Measurements from ENCODE around the gene NRXN2.

GRCh38 chr11:64760759-64761420 is 37.9 kb upstream of the NRXN2 start:
- TF ChIP-seq CTCF (IDR thresholded peaks at IDR 0.05; ENCODE audit: low read length) (no peak), EZH2phosphoT487 (IDR thresholded peaks at IDR 0.05; ENCODE audit: low read length) (no peak)

Data from MM.1S (cell line).